Activated CD8-positive, alpha-beta memory T cell treated with anti-CD3 and anti-CD28 coated beads for 1 hour (primary cell): ENCODE measurements around the gene COL18A1.
A peak's percentile ranks its signal among the peaks of the same experiment; 100 is the strongest.
"Not testable (repeated sequence)": the region's sequence is repeated elsewhere in the genome, so short reads cannot be mapped to it uniquely, and the experiment has no call there.

Experiments
- DNase-seq, 2 donors: peaks; one replicate each; pipeline ENCODE4 v3.0.0-alpha.2; 2020; ENCODE audit warnings: low read depth in 1 of 2; ENCODE audit errors: extremely low read depth in 1 of 2

Gene COL18A1

DNA sequence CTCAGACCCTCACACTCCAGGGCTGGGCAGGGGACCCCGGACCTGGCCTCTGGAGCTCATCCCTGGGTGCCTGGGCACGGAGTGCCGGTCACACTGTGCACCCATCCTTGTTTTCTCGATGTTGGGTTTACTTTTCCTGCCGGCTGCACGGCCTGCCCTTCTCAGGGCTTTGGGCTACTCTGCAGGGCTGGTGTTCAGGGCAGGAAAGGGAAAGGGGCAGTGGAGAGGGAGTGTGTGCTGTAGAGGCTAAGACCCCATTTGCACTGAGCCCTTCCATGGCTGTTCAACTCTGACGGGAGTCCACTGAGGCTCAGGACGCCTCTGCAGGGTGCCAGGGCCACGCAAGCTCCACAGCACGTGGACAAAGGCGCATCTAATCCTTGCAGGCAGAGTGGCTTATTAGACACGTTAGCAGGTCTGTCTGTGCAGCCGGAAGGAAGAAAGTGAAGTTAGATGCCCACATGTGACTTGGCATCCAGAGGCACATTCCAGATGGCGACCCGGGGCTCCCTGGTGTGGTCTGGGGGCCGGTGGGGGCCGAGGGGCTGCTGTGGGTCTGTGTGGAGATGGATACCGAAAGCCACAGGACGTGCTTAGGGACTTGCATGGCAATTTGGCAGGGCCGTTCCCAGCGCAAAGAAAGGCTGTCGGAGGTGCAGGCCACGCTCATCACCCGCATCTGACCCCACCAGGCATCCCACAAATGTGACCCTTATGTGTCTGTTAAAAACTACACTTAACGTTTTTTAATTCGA lies 33.6 kb downstream of the COL18A1 start:
- DNase-seq, result no peak

DNA sequence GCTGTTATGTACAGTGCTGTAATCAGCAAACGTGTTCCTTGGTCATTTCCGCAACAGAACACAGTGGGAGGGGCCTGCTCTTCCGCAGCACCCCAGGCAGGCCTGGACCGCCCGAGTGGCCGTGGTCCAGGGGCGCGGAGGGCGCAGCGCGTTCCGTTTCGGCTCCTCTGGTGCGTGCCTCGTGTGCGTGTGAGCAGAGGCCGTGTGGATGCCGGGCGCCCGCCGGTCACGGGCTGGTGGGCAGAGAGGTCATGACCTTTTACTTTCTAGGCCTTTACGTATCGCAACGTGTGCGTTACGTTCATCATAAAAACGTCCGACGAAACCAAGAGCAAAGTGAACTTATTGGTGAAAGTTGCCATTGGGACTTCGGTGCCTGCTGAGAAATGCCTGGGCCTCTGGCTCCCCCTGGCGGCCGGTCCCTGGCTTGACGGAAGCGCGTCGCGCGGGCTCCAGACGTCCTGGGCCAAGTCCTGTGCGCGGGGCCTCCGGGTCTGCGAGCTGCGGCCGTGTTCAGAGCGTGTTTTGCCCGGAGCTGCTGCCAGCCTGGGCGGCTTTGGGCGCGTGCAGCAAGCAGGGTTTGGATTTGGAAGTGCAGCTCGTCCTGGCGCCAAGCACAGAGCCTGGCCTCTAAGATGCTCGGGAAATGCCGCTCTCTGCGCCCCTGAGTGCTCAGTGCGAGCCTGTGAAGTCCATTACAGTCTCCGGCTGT lies 34.4 kb downstream of the COL18A1 start:
- DNase-seq, result peak; percentile 65 to 77

DNA sequence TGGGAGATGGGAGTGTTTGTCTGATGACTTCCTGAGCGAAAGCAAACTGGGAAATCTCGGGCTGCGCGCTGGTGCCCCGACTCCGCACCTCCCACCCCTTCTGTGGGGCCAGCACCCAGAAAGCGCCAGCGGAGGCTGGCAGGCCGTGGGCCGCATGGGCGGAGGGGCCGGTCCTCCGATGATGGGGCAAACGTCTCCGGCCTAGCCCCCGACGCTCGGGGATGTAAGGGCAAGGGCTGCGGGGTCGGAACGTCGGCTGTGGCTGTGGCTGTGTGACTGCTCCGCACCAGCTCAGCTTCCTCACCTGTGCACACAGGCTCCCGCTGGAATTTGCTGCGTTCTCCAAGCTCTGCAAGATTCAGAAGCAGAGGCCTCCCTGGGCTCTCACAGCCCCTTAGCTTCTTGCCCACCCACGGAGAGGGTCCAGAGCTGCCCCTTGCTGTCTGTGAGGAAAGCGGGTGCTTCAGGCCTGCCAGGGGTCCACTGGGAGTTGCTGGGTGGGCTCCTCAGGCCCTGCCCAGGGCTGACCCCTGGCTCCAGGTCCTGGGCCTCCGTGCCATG lies 35.0 kb downstream of the COL18A1 start:
- DNase-seq, result no peak

DNA sequence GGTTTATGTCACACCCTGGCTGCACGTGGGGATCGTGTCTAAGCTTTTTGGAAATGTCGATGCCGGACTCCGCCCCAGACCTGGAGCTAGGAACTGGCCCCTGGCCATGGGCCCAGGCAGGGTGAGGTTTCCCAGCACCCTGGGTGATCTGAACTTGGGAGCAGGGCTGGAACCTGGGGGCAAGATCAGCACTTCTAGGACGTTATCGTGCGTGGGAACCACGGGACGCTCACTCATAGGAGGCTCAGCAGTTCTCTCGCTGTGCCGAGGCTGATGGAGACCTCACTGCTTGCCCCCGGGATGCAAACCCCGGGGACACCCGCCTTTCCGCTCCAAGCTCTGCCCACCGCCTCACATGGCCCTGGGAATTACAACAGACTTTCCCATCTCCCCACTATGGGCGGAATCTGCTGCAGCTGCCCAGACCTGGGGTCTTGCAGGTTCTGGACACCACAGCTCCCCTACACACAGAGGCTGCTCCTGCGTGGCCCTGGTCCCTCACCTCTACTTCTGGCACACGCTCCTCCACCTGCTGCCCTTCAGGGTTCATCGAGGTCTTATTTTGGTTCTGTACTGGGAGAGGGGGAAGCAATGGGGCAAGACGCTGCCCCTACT lies 35.9 kb downstream of the COL18A1 start:
- no peak for DNase-seq

DNA sequence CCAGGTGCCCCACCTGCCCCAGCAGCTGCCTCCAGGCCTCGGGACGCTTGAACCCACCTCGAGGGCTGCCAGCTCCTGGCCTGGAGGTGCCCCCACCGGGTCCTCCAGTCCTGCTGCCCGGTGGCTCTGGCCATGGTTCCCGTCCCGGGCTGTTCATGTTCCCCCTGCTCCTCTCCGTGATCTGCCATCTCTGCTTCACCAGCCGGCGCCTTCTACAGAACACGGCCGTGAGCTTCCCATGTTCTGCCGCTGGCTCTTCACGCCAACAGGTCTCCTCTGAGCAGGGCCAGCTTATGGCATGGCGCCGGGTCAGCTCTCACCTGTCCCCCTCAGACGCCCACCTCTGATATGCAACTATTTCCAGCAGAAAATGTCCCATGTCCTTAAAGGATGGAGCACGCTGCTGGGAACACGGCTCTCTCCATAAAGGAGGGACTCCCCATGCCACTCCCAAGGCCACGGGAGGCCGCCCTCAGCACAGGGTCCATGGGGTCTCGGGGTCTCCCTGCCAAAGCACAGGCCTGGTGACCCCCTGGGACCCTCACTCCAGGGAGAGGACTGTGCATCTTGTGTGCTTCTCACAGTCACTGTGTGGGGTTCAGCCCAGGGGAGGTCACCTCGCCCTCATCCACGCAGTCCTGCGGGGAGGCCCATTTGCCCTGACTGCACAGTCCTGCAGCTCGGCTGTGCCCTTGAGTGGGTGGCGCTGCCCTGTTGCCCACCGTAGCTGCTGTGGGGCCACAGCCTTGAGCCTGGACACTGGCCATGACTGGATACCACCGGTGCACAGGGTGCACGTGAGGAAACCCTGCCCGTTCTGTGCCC lies 36.7 kb downstream of the COL18A1 start:
- no peak for DNase-seq

DNA sequence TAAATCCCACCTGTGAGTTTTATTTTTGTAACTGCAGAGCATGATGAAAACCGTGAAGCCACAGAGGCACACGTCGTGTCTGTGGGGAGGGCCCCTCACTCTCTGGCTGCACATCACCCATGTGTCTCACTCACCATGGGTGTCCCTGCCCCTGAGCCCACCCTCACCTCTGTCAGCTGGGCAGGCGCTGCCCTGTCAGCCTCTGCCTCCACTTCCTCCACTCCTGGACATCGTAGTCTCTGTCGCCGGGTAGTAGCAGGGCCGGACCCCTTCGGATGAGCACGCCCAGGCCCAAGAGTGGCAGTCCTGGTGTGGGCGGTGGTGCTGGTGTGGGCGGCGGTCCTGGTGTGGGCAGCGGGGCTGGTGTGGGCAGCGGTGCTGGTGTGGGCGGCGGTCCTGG lies 37.3 kb downstream of the COL18A1 start:
- no peak for DNase-seq

DNA sequence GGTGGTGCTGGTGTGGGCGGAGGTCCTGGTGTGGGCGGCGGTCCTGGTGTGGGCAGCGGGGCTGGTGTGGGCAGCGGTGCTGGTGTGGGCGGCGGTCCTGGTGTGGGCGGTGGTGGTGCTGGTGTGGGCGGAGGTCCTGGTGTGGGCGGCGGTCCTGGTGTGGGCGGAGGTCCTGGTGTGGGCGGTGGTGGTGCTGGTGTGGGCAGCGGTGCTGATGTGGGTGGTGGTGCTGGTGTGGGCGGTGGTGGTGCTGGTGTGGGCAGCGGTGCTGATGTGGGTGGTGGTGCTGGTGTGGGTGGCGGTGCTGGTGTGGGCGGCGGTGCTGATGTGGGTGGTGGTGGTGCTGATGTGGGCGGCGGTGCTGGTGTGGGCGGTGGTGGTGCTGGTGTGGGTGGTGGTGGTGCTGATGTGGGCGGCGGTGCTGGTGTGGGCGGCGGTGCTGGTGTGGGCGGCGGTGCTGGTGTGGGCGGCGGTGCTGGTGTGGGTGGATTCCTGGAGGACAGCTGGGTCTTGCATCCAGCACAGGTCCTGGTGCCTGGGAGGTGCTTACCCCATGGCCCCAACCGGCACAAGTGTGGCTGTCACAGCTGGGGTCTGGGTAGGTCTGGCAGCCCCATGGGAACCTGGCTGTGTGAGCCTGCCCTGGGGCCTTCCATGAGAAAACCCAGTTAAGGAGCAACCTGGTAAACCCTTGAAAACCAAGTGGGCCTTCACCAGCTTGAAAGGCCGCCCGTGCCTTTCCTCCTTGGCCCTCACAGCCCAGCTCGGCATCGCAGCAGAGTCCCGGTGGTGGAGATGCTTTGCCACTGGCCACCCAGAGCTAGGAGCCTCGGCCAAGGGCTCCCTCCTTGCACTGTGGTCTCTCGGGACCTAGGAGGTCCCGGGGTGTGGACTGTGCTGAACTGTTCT lies 38.0 kb downstream of the COL18A1 start:
- not testable (repeated sequence) for DNase-seq

DNA sequence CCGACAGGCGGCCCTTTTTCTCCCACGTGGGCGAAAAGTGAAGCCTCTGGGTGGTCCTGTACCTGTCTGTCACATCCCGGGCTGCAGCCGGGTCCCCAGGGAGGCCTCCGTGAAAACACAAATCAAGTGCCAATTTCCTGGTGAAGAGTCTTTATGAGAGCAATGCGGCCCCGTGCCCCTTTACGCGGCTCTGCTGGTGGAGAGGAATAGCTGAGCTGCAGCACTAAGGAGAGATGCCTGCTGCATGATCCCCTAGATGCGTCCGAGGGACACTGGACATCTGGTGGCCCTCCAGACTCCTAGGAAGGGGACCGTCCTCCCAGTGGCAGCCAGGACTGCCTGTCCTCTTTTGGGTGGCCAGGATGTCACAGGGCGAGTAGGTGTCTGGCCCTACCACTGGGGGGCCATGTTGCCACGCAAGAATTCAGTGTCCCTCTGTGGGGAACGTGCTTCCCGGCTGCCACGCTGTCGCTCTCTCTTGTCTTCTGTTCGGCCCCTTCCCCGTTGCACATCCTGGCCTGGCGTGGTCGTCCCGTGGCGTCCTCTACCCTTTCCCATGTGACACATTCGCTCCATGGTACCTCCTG lies 38.7 kb downstream of the COL18A1 start:
- DNase-seq, result no peak

DNA sequence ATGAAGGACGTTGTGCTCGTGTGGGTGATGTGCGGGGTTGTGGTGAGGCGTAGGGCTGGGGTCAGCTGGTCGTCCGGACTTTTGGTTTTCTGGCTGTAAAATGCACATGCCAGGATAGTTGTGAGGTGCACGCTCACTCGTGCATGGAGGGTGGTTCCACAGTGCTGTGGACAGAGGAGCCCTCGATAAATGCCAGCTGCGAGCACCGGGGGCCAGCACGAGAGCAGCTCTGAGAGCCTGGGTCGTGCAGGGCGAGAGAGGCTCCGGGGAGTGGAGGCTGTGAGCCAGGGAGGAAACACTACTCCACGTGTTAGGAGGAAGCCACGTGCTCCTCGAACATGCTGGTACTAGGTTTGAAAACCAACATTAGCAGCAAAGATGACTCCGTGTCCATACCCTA lies 39.4 kb downstream of the COL18A1 start:
- DNase-seq, result no peak

DNA sequence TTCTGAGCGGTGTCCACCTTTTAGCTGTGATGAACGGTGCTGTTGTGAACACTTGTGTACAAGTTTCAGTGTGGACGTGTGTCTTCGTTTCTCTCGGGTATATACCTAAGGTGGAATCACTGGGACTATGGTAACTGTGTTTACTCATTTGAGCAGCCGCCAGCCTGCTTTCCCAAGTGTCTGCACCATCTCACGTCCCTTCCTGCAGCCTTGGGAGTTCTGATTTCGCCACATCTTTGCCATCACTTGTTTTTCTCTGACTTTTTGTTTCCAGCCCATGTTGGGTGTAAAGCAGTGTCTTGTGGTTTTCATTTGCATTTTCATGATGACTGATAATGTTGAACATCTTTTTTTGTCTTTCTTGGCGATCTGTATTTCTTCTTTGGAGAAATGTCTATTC lies 40.4 kb downstream of the COL18A1 start:
- no peak for DNase-seq

DNA sequence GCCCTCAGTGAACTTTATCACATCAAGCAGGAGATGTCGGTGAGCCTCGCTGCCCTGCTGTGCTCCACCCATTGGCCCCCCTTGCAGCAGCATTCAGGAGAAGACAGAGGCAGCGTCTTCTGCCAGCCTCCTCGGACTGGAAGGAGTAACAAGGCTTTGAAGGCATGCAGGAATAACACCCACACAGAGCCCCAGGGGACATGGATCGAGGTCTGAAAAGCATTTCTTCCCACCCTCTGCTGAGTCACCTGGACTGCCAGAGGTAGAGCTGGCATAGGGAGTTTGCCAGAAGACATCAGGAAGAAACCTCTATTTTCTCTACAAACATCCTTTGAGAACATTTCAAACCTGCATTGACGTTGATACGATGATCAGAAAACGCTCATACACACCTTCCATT lies 42.9 kb downstream of the COL18A1 start:
- no peak for DNase-seq

DNA sequence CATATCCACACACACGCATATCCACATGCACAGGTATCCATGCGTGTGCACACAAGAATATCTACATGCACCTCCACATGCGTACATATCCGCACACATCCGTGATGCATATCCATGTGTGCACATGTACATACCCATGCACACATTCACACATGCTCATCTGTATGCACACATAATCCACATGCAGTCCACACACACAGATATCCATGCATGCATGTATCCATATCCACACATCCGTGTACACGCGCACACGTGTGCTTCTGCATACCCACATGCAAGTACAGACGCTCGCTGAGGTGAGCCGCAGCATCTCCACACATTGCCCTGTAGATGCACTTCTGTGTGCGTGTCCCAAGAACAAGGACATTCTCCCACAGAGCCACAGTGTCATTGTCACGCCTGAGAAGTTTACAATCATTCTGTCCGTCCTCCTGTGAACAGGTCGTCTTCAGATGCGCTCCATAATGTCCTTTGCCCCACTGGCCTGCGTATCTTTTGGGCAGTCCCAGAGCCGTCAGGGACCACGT lies 43.4 kb downstream of the COL18A1 start:
- no peak for DNase-seq

DNA sequence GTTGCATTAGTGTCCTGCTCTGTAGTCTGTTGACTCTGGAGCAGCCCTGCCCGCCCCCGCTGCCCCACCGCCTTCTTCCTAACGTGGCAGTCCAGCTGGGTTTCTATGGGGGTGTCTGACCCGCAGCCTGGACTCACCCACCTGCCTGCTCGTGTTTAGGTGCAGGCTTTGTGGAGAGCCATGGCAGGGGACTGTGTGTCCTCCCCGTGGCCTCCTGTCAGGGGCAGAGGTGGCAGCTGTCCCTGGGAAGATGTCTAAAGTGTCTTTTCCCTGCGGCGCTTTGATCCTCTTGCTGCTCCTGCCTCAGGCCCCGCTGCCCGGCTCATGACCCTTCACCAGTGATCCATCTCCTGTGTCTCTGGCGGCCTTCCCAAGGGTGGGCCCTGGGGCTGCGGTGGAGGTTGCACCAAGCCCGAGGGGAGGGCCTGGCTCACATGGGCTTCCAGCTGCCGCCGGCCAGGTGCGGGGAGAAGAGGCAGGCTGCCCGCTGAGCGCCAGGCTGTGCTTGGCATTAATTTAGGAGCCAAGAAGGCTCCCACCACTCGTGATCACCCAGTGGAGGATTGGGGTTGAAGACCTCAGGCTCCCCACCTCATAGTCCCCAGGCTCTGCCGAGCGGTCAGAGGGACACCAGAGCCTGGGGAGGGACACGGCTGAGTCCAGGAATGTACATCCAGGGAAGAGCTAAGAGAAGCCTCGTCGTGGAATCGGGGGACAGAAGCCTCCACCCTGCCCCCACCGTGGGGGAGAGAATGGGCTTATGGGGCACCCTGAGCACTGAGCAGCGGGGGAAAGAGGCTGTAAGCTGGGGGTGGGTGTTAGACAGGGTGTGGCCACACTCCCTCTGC lies 44.1 kb downstream of the COL18A1 start:
- DNase-seq, result no peak

DNA sequence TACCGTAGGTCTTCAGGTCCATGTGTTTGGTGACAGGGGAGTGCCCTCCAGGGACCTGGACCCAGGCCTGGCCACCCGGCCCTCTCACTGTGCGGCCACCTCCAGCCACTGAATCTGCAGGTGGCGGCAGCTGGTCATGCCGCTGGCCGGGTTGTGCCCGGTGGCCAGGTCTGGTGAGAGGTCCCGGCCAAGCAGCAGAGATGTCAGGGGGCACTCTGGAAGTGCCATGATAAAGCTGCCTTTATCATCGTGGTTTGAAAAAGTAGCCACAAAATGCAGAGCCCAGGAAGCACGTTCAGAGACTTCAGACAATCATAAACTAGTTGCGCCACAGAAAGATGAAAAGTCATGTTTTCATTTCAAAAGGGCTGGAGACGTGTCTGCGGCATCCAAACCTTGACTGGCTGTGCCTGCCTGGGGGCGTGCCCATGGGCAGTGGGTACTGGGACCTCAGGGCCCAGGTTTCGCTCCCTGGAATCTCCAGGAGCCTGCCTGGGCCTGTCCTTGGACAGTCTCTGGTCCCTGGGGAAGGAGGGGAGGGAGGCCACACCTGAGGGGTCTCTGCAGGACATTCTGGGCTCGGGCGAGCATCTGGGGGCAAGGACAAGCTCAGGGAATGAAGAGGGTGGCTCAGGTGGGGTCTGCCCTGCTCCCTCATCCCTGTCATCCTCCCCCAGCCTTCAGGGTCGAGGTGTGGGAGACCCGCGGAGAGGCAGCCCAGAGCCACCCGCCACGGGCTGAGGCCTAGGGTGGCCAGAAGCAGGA lies 44.9 kb downstream of the COL18A1 start:
- DNase-seq, result no peak

DNA sequence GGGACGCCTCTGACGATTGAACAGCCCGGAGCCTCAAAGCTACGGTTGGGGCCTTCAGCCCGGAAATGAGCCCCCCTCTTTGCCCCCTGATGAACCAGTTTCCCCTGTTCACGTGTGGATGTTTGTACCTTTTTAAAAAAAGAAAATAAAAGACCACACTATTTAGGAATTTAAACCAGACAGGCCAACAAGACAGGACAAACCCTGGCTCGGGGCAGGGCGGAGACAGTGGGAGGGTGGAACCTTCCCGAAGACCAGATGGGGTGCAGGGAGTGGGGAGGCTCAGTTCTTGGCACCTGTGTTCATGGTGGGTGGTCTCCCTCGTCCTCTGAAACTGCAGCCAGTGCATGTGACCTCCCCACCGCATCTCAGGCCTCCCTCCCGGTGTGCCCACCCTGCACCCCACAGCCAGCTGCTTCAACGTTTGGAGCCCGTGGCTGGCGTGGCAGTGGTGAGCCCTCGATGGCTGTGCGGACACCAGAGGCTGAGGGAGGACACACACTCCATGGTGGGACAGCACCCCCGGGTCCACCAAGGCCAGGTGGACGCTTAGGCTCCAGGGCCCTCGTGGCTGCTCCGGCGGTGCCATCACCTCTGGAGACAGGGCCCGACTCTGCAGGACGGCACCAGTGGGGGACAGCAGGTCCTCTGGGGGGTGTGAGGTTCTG lies 45.6 kb downstream of the COL18A1 start:
- DNase-seq, result no peak

DNA sequence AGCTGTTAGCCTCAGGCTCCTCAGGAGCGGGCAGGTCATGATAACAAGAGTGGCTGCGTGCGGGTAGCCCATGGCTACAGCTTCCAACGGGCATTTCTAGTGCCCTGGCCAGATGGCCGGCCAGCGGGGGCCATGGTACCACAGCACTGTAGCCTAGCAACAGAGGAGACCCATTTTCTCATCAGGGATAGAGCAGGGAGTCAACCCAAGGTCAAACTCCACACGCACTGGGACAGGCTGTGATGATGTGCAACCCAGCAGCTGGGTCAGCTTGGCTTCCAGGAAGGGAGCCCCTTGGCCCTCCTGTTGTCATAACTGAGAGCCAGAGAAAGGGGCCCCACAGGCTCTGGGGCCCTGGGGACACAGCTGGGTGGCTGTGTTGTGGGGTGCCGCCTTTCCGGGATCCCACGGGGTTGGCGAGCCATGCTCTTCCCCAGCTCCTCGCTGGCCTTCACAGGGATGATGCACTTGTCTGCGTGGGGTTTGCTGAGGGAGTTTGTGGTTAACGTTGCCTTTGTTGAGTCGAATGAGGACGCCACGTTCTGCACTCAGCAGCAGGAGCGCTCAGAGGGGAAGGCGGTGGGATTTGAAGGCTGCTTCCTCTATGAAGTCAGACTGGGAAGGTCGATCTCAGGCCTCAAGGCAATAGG lies 46.3 kb downstream of the COL18A1 start:
- DNase-seq, result no peak

DNA sequence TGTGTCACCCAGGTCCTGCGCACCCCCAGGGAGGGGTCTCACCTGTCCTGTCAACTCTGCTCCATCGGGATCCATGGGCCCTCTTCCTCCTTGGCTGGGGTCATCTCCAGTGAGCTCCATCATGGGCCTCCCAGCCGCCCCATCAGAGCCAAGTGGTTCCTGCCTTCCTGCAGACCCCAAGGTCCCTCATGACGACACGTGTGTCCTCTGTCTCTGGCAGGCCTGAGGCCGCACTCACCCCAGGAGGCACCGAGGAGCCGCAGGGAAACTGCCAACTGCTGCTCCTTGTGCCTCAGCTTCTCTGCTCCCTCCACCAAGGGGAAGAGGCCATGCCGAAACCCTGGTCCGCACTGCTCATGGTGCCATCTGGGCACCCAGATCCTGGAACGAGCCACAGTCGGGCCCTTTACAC lies 46.8 kb downstream of the COL18A1 start:
- no peak for DNase-seq
